Ovary (tissue), 9 donors: ENCODE results near the gene GTF2F1. TPM values are rescaled to one million over a fixed set of nuclear protein-coding genes. Genes with fewer than 3 reads are reported as not detected.
A peak's percentile ranks its signal among the peaks of the same experiment; 100 is the strongest.

Experiments used
- DNase-seq, 5 donors: peaks; one replicate each; pipeline ENCODE4 v3.0.0-alpha.2; 2019 to 2020
- H3K27ac ChIP-seq, 2 donors: fragments of 200-600 bp; one replicate each; pipeline versions ENCODE4 v1.5.1 to v1.8.0; 2019 to 2022
- H3K27me3 ChIP-seq: fragments of 200-600 bp; one replicate; pipeline ENCODE4 v1.8.0; 2022
- H3K36me3 ChIP-seq: fragments of 200-600 bp; sonication (generic); one replicate; pipeline ENCODE4 v1.5.1; 2019
- H3K4me1 ChIP-seq: one replicate; pipeline ENCODE4 v1.8.1; 2013; ENCODE audit warnings: mild to moderate bottlenecking, moderate library complexity; ENCODE audit not compliant: insufficient read depth
- H3K4me3 ChIP-seq: fragments of 200-600 bp; sonication (generic); one replicate; pipeline ENCODE4 v1.5.1; 2017
- H3K9me3 ChIP-seq, 2 donors: fragments of 200-600 bp in 1 of 2; sonication (generic) in 1 of 2; one replicate each; pipeline versions ENCODE4 v1.5.1 to v1.8.1; 2013 to 2019; ENCODE audit warnings: mild to moderate bottlenecking in 1 of 2, moderate library complexity in 1 of 2
- EP300 ChIP-seq: sonication (generic); formaldehyde crosslinking; IDR thresholded peaks from one replicate; pipeline ENCODE4 v1.6.1; 2017; ENCODE audit warnings: antibody characterized with exemption
- POLR2A ChIP-seq: fragments of 450-650 bp; IDR thresholded peaks from one replicate; pipeline ENCODE4 v1.6.1; 2017; ENCODE audit warnings: antibody characterized with exemption, mild to moderate bottlenecking, moderate library complexity
- WGBS, 3 donors: extraction: QIAGEN DNeasy Blood & Tissue Kit in 1 of 3; methylation state at CpG; one replicate each; pipeline versions ENCODE4 v1.1.5 to v1.1.7; 2013 to 2017; 5-methylcytosine and 5-hydroxymethylcytosine counted together
- intact Hi-C, 4 donors: fragments of 100-400 bp; cut with DNase I; formaldehyde crosslinking; loops; one replicate each; pipeline versions ENCODE4 v1.11.0 to v1.15.1; 2022 to 2023
- polyA plus RNA-seq, 2 donors: library from polyadenylated mRNA; stranded (reverse); fragments of 200-250 nt in 1 of 2; fragments of 350-450 nt in 1 of 2; fragmentation: Illumina TruSeq in 1 of 2; extraction: RNeasy Lipid Tissue Mini Kit (QIAGEN cat#74804) in 1 of 2; gene quantifications; one replicate each; pipeline ENCODE4 v1.2.3, GENCODE V29; 2013 to 2014
- total RNA-seq, 7 donors: library from RNA; depleted of rRNA in 2 of 7; stranded (reverse); fragments of >200 nt in 2 of 7; fragmentation: NEBNext Ultra II Directional in 3 of 7; extraction: Animal tissue kit (Norgen Biotek cat#: 25700) in 3 of 7; gene quantifications; one replicate each; pipeline versions ENCODE4 v1.1.0 to v1.2.4, GENCODE V29; 2016 to 2023
- TF ChIP-seq, protein P1 (sequence below), 3 donors: fragments of 450-650 bp in 2 of 3; fragments of 200-600 bp in 1 of 3; IDR thresholded peaks; one replicate each; pipeline versions ENCODE4 v1.5.1 to v1.8.0; 2016 to 2022; ENCODE audit warnings: antibody characterized with exemption in 3 of 3, mild to moderate bottlenecking in 1 of 3
- donor health status: DM: no; HTN: no; CAD: no; lungs with moderate emphysema.
- donor health status: DM: no; HTN: no; CAD: no.
- donor health status: Bipolar disorder and iron deficiency.
- donor health status: DM: yes; HTN: yes; CAD: no.
- donor health status: DM: no; HTN: no; CAD: no.
- donor health status: DM: yes; HTN: yes; CAD: no.

Gene GTF2F1
- total and polyA plus RNA-seq, 9 donors: 41.2 to 95.0 (median 66.9) TPM

DNA sequence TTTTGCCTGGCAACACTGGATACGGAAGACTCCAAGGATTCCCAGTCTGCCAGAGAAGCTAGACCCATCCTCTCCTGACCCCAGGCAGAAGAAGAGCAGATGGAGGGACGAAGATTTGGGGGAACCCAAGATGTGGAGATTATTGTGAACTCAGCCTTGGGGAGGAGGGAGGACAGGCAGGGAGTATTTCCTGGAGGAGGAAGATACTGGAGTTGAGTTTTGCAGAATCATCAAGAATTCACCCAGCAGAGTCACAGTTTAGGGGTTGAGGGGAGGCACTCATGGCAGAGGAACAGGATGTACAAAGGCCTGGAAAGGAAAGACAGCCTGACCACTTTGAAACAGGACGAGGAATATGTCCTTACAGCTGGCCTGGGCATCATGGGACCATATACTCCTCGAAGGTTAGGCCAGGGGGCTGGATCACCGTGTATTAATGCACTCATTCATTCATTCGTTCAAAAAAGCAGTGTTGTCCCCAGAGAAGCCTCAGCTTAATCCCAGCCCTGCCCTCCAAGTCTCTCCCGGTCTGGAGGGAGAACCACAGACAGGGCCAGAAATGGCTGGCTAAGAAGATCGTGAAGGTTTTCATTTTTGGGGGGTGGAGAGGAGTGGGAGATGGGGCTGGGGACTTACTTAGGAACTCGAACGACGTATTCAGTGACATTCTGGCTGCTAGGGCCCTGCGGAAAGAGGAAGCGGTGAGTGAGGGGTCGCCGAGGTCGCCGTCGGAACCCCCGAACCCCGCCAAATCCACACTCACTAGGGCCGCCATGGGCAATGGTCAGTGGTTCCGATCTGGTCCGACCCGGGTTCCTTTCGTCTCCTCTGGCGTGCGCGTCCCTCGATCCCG is 517 bp downstream of the GTF2F1 start:
- intact Hi-C loops: no loop called here
- DNase-seq: no peak
- Histone ChIP-seq H3K27ac (peak overlapping the region in 1 of 2 donors; percentile 97), H3K9me3 (no peaks in the 10 kb centered on the region), H3K27me3 (no peaks in the 10 kb centered on the region), H3K4me1 (peaks cover 4% of the 10 kb centered on the region), H3K36me3 (no peaks in the 10 kb centered on the region), H3K4me3 (peak overlapping the region; percentile 75)
- no peak for TF ChIP-seq EP300
- TF ChIP-seq, protein P1, sequence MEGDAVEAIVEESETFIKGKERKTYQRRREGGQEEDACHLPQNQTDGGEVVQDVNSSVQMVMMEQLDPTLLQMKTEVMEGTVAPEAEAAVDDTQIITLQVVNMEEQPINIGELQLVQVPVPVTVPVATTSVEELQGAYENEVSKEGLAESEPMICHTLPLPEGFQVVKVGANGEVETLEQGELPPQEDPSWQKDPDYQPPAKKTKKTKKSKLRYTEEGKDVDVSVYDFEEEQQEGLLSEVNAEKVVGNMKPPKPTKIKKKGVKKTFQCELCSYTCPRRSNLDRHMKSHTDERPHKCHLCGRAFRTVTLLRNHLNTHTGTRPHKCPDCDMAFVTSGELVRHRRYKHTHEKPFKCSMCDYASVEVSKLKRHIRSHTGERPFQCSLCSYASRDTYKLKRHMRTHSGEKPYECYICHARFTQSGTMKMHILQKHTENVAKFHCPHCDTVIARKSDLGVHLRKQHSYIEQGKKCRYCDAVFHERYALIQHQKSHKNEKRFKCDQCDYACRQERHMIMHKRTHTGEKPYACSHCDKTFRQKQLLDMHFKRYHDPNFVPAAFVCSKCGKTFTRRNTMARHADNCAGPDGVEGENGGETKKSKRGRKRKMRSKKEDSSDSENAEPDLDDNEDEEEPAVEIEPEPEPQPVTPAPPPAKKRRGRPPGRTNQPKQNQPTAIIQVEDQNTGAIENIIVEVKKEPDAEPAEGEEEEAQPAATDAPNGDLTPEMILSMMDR (IDR thresholded peaks at IDR 0.05): no peak
- TF ChIP-seq POLR2A: no peak
- WGBS, 3 donors: 5 to 7% (median 6%) methylated on average over 30 of the region's 30 CpGs

DNA sequence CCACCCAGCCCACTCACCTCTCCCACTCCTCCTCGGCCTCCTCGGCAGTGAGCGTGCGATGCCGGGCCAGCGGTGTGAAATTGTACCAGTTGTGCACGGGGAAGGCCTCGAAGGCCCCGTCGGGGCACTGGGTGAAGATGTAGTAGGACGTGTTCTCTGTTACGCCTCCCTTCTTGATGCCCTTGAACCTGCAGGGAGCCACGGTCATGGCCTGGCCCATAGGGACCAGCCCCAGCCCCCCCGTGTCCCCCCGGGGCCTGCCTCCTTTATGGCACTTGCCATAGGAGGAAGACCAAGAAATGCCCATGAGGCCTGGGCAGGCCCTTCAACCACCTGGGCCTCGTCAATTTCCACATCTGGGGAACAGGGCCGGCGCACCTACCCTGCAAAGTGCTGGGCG is 5.6 kb downstream of the GTF2F1 start:
- no peak for DNase-seq
- no peak for TF ChIP-seq POLR2A
- no peak for TF ChIP-seq EP300
- TF ChIP-seq, protein P1 (IDR thresholded peaks at IDR 0.05): no peak
- H3K4me1 ChIP-seq: peaks cover 3% of the 10 kb centered on the region
- whole genome bisulfite sequencing, 3 donors: 92 to 94% (median 92%) methylated on average over 18 to 19 of the region's 19 CpGs
- intact Hi-C loops: no loop called here
- no peak overlapping the region for H3K27ac ChIP-seq
- no peaks in the 10 kb centered on the region for H3K27me3 ChIP-seq
- no peaks in the 10 kb centered on the region for H3K36me3 ChIP-seq
- H3K4me3 ChIP-seq: no peak overlapping the region
- no peaks in the 10 kb centered on the region for H3K9me3 ChIP-seq

DNA sequence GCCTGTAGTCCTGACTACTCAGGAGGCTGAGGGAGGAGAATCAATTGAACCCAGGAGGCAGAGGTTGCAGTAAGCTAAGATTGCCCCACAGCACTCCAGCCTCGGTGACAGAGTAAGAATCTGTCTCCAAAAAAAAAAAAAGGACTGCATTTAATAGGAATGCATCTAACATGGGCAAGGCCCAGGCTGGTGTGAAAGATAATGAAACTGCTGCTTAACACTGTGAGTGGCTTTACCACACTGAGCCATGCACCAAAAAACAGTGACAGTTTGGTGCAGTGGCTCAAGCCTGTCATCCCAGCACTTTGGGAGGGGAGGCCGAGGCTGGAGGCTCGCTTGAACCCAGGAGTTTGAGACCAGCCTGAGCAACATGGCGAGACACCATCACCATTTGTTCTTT is 8.6 kb downstream of the GTF2F1 start:
- DNase-seq: no peak
- Histone ChIP-seq H3K27me3 (no peaks in the 10 kb centered on the region), H3K27ac (no peak overlapping the region), H3K4me3 (no peak overlapping the region), H3K4me1 (no peaks in the 10 kb centered on the region), H3K9me3 (peaks cover 0 to 10% of the 10 kb centered on the region in 2 donors), H3K36me3 (no peaks in the 10 kb centered on the region)
- intact Hi-C loops: no loop called here
- TF ChIP-seq EP300: no peak
- no peak for TF ChIP-seq POLR2A
- TF ChIP-seq, protein P1 (IDR thresholded peaks at IDR 0.05): no peak
- 89 to 94% (median 94%) methylated on average over 4 of the region's 4 CpGs for WGBS, 3 donors

DNA sequence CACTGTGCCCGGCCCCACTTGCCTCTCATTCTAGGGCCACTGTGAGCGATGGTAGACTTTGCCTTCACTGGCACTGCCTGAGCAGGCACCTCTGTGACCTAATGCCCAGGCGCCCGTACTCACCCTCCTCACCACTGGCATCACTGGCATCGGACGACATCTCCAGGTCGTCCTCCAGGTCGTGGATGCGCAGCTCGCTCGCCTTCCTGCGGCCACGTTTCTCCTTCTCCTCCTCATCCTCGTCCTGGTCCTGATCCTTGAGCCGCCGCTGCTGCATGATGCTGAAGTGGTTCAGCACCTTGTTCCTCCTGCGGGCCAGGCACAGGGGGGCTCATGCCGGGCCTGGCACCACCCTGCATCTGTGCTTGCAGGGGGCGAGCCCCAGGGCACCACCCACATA is 9.8 kb downstream of the GTF2F1 start:
- Histone ChIP-seq H3K27ac (no peak overlapping the region), H3K36me3 (no peaks in the 10 kb centered on the region), H3K9me3 (peaks cover 0 to 10% of the 10 kb centered on the region in 2 donors), H3K27me3 (no peaks in the 10 kb centered on the region), H3K4me1 (no peaks in the 10 kb centered on the region), H3K4me3 (no peak overlapping the region)
- TF ChIP-seq EP300 (no peak), POLR2A (no peak)
- TF ChIP-seq, protein P1 (IDR thresholded peaks at IDR 0.05): no peak
- no peak for DNase-seq
- intact Hi-C loops: no loop called here
- 94 to 95% (median 95%) methylated on average over 19 of the region's 19 CpGs for WGBS, 3 donors
